Gastroesophageal sphincter (tissue), 4 donors: ENCODE results near the gene RPTOR. TPM values are rescaled to one million over a fixed set of nuclear protein-coding genes. Genes with fewer than 3 reads are reported as not detected.

Experiments
- ATAC-seq: fragments of 150-250 bp; one replicate; pipeline ENCODE4 v1.9.1; 2016; ENCODE audit warnings: mild to moderate bottlenecking, moderate library complexity
- H3K27ac ChIP-seq, 4 donors: fragments of 200-600 bp; sonication (generic) in 3 of 4; 1 replicate in 3 of 4; 2 replicates in 1 of 4; pipeline ENCODE4 v1.5.1; 2016 to 2019
- H3K27me3 ChIP-seq: fragments of 200-600 bp; sonication (generic); one replicate; pipeline ENCODE4 v1.5.1; 2019
- H3K36me3 ChIP-seq, 2 donors: fragments of 200-600 bp; sonication (generic); one replicate each; pipeline ENCODE4 v1.5.1; 2019; ENCODE audit warnings: control low read depth in 1 of 2
- H3K4me1 ChIP-seq, 3 donors: fragments of 200-600 bp; sonication (generic); 1 replicate in 2 of 3; 2 replicates in 1 of 3; pipeline ENCODE4 v1.5.1; 2016 to 2019; ENCODE audit warnings: control low read depth in 2 of 3
- H3K4me3 ChIP-seq, 2 donors: fragments of 200-600 bp; sonication (generic); one replicate each; pipeline ENCODE4 v1.5.1; 2019; ENCODE audit warnings: mild to moderate bottlenecking in 1 of 2, moderate library complexity in 1 of 2
- H3K9me3 ChIP-seq, 3 donors: fragments of 200-600 bp; sonication (generic); one replicate each; pipeline ENCODE4 v1.5.1; 2017 to 2019; ENCODE audit warnings: control low read depth in 2 of 3
- CTCF ChIP-seq, 4 experiments: fragments of 200-600 bp in 2 of 4; fragments of 450-650 bp in 2 of 4; sonication (generic) in 1 of 4; IDR thresholded peaks; one replicate each; pipeline ENCODE4 v1.5.1; 2017 to 2019; ENCODE audit warnings: antibody characterized with exemption in 4 of 4, mild to moderate bottlenecking in 2 of 4, moderate library complexity in 2 of 4
- EP300 ChIP-seq: sonication (generic); formaldehyde crosslinking; IDR thresholded peaks from one replicate; pipeline ENCODE4 v1.6.1; 2017; ENCODE audit warnings: antibody characterized with exemption, mild to moderate bottlenecking
- POLR2A ChIP-seq, 2 donors: fragments of 450-650 bp; IDR thresholded peaks; one replicate each; pipeline ENCODE4 v1.6.1; 2017; ENCODE audit warnings: antibody characterized with exemption in 2 of 2, mild to moderate bottlenecking in 2 of 2, moderate library complexity in 1 of 2
- POLR2AphosphoS5 ChIP-seq: sonication (generic); formaldehyde crosslinking; IDR thresholded peaks from one replicate; pipeline ENCODE4 v1.6.1; 2017; ENCODE audit warnings: antibody characterized with exemption
- WGBS, 2 donors: methylation state at CpG; one replicate each; pipeline ENCODE4 v1.1.5; 2018; ENCODE audit warnings: low coverage in 1 of 2; 5-methylcytosine and 5-hydroxymethylcytosine counted together
- total RNA-seq, 4 donors: library from RNA; depleted of rRNA; stranded (reverse); fragments of >200 nt; gene quantifications; one replicate each; pipeline ENCODE4 v1.1.0, GENCODE V29; 2016

The RPTOR gene
- total RNA-seq, 4 donors from 2014 or later = 25.7 to 56.8 (median 39.7) TPM

GRCh38 chr17:80787881-80788280 is 243.2 kb downstream of the RPTOR start:
- no peak for ATAC-seq
- no peaks in the 10 kb centered on the region for H3K9me3 ChIP-seq
- no peaks in the 10 kb centered on the region for H3K27me3 ChIP-seq
- no peaks in the 10 kb centered on the region for H3K36me3 ChIP-seq
- H3K4me3 ChIP-seq = no peak overlapping the region
- no peak overlapping the region for H3K27ac ChIP-seq
- peaks cover 0 to 60% (median 10%) of the 10 kb centered on the region in 3 donors for H3K4me1 ChIP-seq
- 92 to 94% methylated on average over 3 of the region's 3 CpGs for WGBS, 2 donors
- TF ChIP-seq POLR2A (IDR thresholded peaks at IDR 0.05) (no peak), POLR2AphosphoS5 (no peak), EP300 (no peak)

- no peaks in the 10 kb centered on the region for H3K9me3 ChIP-seq
- no peaks in the 10 kb centered on the region for H3K36me3 ChIP-seq
- H3K4me1 ChIP-seq = peaks cover 0 to 60% (median 14%) of the 10 kb centered on the region in 3 donors
- H3K27me3 ChIP-seq = no peaks in the 10 kb centered on the region
- TF ChIP-seq POLR2A (IDR thresholded peaks at IDR 0.05) = no peak
- TF ChIP-seq POLR2AphosphoS5 = peak; percentile 45
- H3K4me3 ChIP-seq = no peak overlapping the region
- 49 to 59% methylated on average over 3 to 7 of the region's 7 CpGs for WGBS, 2 donors
- ATAC-seq = peak; percentile 69
- H3K27ac ChIP-seq = peak overlapping the region in 3 of 4 donors; percentile 19 to 58 (median 25)
Observed at GRCh38 chr17:80789356-80789902, 244.8 kb downstream of the RPTOR start.

GRCh38 chr17:80790021-80790765 is 245.6 kb downstream of the RPTOR start:
- Histone ChIP-seq H3K9me3 (no peaks in the 10 kb centered on the region), H3K27me3 (no peaks in the 10 kb centered on the region), H3K4me1 (peaks cover 0 to 65% (median 17%) of the 10 kb centered on the region in 3 donors), H3K27ac (peak overlapping the region in 3 of 4 donors; percentile 19 to 58 (median 25)), H3K4me3 (no peak overlapping the region), H3K36me3 (no peaks in the 10 kb centered on the region)
- ATAC-seq = no peak
- TF ChIP-seq POLR2AphosphoS5 (no peak), EP300 (no peak), CTCF (IDR thresholded peaks at IDR 0.05) (no peak), POLR2A (IDR thresholded peaks at IDR 0.05) (no peak)
- WGBS, 2 donors = 78 to 79% methylated on average over 10 to 11 of the region's 13 CpGs

GRCh38 chr17:80790981-80791742 is 246.5 kb downstream of the RPTOR start:
- H3K9me3 ChIP-seq = no peaks in the 10 kb centered on the region
- H3K4me1 ChIP-seq = peaks cover 0 to 75% (median 24%) of the 10 kb centered on the region in 3 donors
- no peaks in the 10 kb centered on the region for H3K27me3 ChIP-seq
- no peak for ATAC-seq
- TF ChIP-seq POLR2AphosphoS5 (no peak), CTCF (IDR thresholded peaks at IDR 0.05) (no peak), POLR2A (IDR thresholded peaks at IDR 0.05) (no peak), EP300 (no peak)
- 77 to 85% methylated on average over 8 to 10 of the region's 10 CpGs for WGBS, 2 donors
- H3K27ac ChIP-seq = peak overlapping the region; percentile 30 to 78 (median 70)
- H3K36me3 ChIP-seq = no peaks in the 10 kb centered on the region
- no peak overlapping the region for H3K4me3 ChIP-seq

GRCh38 chr17:80791758-80792284 is 247.2 kb downstream of the RPTOR start:
- H3K4me1 ChIP-seq = peaks cover 0 to 81% (median 24%) of the 10 kb centered on the region in 3 donors

More at GRCh38 chr17:80791758-80792284, 247.2 kb downstream of the RPTOR start:
- no peaks in the 10 kb centered on the region for H3K27me3 ChIP-seq
- no peaks in the 10 kb centered on the region for H3K36me3 ChIP-seq
- WGBS, 2 donors = 18 to 32% methylated on average over 11 of the region's 11 CpGs
- no peak overlapping the region for H3K4me3 ChIP-seq
- H3K9me3 ChIP-seq = no peaks in the 10 kb centered on the region
- peak overlapping the region; percentile 30 to 78 (median 70) for H3K27ac ChIP-seq
- TF ChIP-seq POLR2AphosphoS5 (peak; percentile 71), EP300 (no peak), CTCF (IDR thresholded peaks at IDR 0.05) (no peak), POLR2A (IDR thresholded peaks at IDR 0.05) (no peak)
- peak; percentile 84 for ATAC-seq
